K562 (cell line): Measurements from ENCODE around the gene SURF6. TPM values are rescaled to one million over a fixed set of nuclear protein-coding genes. Genes with fewer than 3 reads are reported as not detected.

Source experiments
- ATAC-seq: fragments of 200-7000 bp; cut with Tn5 transposase; 3 replicates; pipeline ENCODE4 v1.9.1; 2020; ENCODE audit warnings: moderate library complexity
- BruUV-seq: library from RNA; stranded (reverse); fragments of 400-500 nt; replicated peaks from 2 replicates; lab custom pipeline; 2021; lab: Mats Ljungman, UMichigan
- CTCF ChIA-PET: fragments of 300-600 bp; formaldehyde crosslinking; extraction: SDS; loops from one replicate; lab custom pipeline; 2021; ENCODE audit warnings: low intra/inter-chr PET ratio; lab: Yijun Ruan, JAX
- POLR2A ChIA-PET: fragments of 300-600, 350-650 bp; sonication (Branson Sonifier 250); formaldehyde crosslinking; extraction: SDS; loops from one replicate; lab custom pipeline; 2021; ENCODE audit warnings: antibody characterized with exemption, inconsistent platforms; lab: Yijun Ruan, JAX
- DNase-seq, 4 experiments: peaks; one replicate each; pipeline versions ENCODE4 v3.0.0 to v3.0.0-alpha.2; 2011 to 2018; ENCODE audit warnings: low spot score in 3 of 4, mixed read lengths in 3 of 4; ENCODE audit errors: extremely low read depth in 1 of 4
- FAIRE-seq: peaks from 2 replicates; lab custom pipeline; 2011; peaks lifted over from hg19 to GRCh38; lab: Jason Lieb, UNC
- H2AFZ ChIP-seq: 2 replicates; pipeline ENCODE4 v1.6.0; 2011; ENCODE audit warnings: low read depth, low read length, control low read depth, inconsistent platforms
- H3K27ac ChIP-seq: fragments of 200-600 bp; 3 replicates; pipeline ENCODE4 v1.8.0; 2011; ENCODE audit warnings: low read depth, mild to moderate bottlenecking, control low read depth, inconsistent platforms, low read length, moderate library complexity, mixed read lengths; ENCODE audit errors: extremely low read depth
- H3K27me3 ChIP-seq, 2 experiments: fragments of 300-600 bp in 1 of 2; 2 replicates in 1 of 2; 3 replicates in 1 of 2; pipeline versions ENCODE4 v1.6.0 to v1.8.0; 2011; ENCODE audit warnings: inconsistent platforms in 2 of 2, low read length in 2 of 2, mild to moderate bottlenecking in 1 of 2, mixed read lengths in 1 of 2, moderate library complexity in 1 of 2; ENCODE audit not compliant: control insufficient read depth in 2 of 2, insufficient read depth in 2 of 2
- H3K36me3 ChIP-seq: fragments of 300-600 bp; 3 replicates; pipeline ENCODE4 v1.8.0; 2011; ENCODE audit warnings: mild to moderate bottlenecking, low read length, inconsistent platforms; ENCODE audit not compliant: control insufficient read depth, insufficient read depth
- H3K4me1 ChIP-seq, 2 experiments: fragments of 200-600 bp in 1 of 2; replicated peaks in 1 of 2; 2 replicates in 1 of 2; 3 replicates in 1 of 2; pipeline versions ENCODE4 v1.5.1 to v1.8.0; 2011; ENCODE audit warnings: inconsistent platforms in 2 of 2, low read length in 2 of 2, mild to moderate bottlenecking in 1 of 2, mixed read lengths in 1 of 2, moderate library complexity in 1 of 2; ENCODE audit not compliant: control insufficient read depth in 2 of 2, insufficient read depth in 2 of 2
- H3K4me2 ChIP-seq: 2 replicates; pipeline ENCODE4 v1.6.1; 2011; ENCODE audit warnings: low read length, control low read depth, inconsistent platforms, mixed read lengths; ENCODE audit not compliant: insufficient read depth
- H3K4me3 ChIP-seq: fragments of 200-600 bp; sonication (generic), shearing (Covaris generic); 2 replicates; pipeline ENCODE4 v1.5.1; 2016; ENCODE audit warnings: control low read depth, inconsistent platforms
- H3K79me2 ChIP-seq: fragments of 200-600 bp; 3 replicates; pipeline ENCODE4 v1.8.0; 2011; ENCODE audit warnings: low read length, inconsistent platforms; ENCODE audit not compliant: control insufficient read depth, insufficient read depth
- H3K9ac ChIP-seq, 2 experiments: 2 replicates each; pipeline versions ENCODE4 v1.6.0 to v1.6.1; 2011; ENCODE audit warnings: low read depth in 2 of 2, low read length in 2 of 2, control low read depth in 1 of 2, inconsistent platforms in 1 of 2, mild to moderate bottlenecking in 1 of 2, mixed read lengths in 1 of 2; ENCODE audit not compliant: insufficient read depth in 1 of 2
- H3K9me1 ChIP-seq: one replicate; pipeline ENCODE4 v1.6.0; 2011; ENCODE audit warnings: inconsistent platforms, mild to moderate bottlenecking, low read length, moderate library complexity; ENCODE audit not compliant: control insufficient read depth, insufficient read depth
- H3K9me3 ChIP-seq: replicated peaks from 2 replicates; pipeline ENCODE4 v1.5.1; 2011; ENCODE audit warnings: low read depth, low read length, inconsistent platforms; ENCODE audit not compliant: control insufficient read depth, insufficient read depth
- H4K20me1 ChIP-seq: replicated peaks from 2 replicates; pipeline ENCODE4 v1.6.1; 2011; ENCODE audit warnings: low read length, inconsistent platforms, mixed read lengths; ENCODE audit not compliant: control insufficient read depth, insufficient read depth
- MIER1 ChIP-seq: fragments of 450-650 bp; IDR thresholded peaks from 2 replicates; pipeline ENCODE4 v1.6.1; 2016; ENCODE audit warnings: antibody characterized with exemption, mild to moderate bottlenecking, low read depth
- NELFE ChIP-seq: IDR thresholded peaks from 2 replicates; pipeline ENCODE4 v1.6.1; 2011; ENCODE audit warnings: mild to moderate bottlenecking; ENCODE audit not compliant: insufficient read depth, insufficient read length
- RBFOX2 ChIP-seq: fragments of 200-400 bp; formaldehyde crosslinking; IDR thresholded peaks from 2 replicates; pipeline ENCODE4 v1.6.1; 2017; ENCODE audit warnings: low read depth, mild to moderate bottlenecking, low read length, moderate library complexity
- RBM22 ChIP-seq: fragments of 200-400 bp; formaldehyde crosslinking; IDR thresholded peaks from 2 replicates; pipeline ENCODE4 v1.6.1; 2018; ENCODE audit warnings: low read length, low read depth; ENCODE audit not compliant: poor library complexity, severe bottlenecking
- RFX1 ChIP-seq: fragments of 450-650 bp; IDR thresholded peaks from 2 replicates; pipeline ENCODE4 v1.6.1; 2016; ENCODE audit warnings: mild to moderate bottlenecking, moderate library complexity
- SFPQ ChIP-seq: fragments of 200-400 bp; formaldehyde crosslinking; IDR thresholded peaks from 2 replicates; pipeline ENCODE4 v1.6.1; 2017; ENCODE audit warnings: mild to moderate bottlenecking, low read depth, low read length, moderate library complexity
- WGBS: fragments of 100-300 bp; shearing (Covaris generic); methylation state at CpG from one replicate; pipeline ENCODE4 v1.1.6; 2016; ENCODE audit warnings: low coverage, mixed read lengths; ENCODE audit not compliant: insufficient coverage; ENCODE audit errors: missing lambda C conversion rate; 5-methylcytosine and 5-hydroxymethylcytosine counted together
- in situ Hi-C: fragments of 300-500 bp; cut with MboI; formaldehyde crosslinking; loops from 4 replicates; pipeline ENCODE4 v1.15.0; 2018; ENCODE audit warnings: inconsistent platforms, mixed read lengths
- intact Hi-C: fragments of 100-400 bp; cut with micrococcal nuclease; formaldehyde crosslinking; loops from 2 replicates; pipeline ENCODE4 v1.14.2; 2022
- polyA plus RNA-seq, 8 experiments: library from polyadenylated mRNA; depleted of rRNA in 4 of 8; stranded (reverse) in 5 of 8; unstranded in 3 of 8; fragments of >200 nt; fragmentation: Nextera tagmentation in 2 of 8; fragmentation: Illumina TruSeq in 1 of 8; extraction: Ambion mirVana in 2 of 8; extraction: Trizol in 1 of 8; gene quantifications; 2 replicates each; pipeline versions ENCODE4 v1.2.1 to v1.2.3, GENCODE V29; 2011 to 2014; ENCODE audit warnings: inconsistent platforms in 1 of 8, missing spikeins in 1 of 8
- total RNA-seq, 7 experiments: library from RNA; depleted of rRNA in 6 of 7; stranded (reverse); fragments of >200 nt in 6 of 7; fragmentation: Illumina TruSeq in 2 of 7; extraction: Trizol in 2 of 7; gene quantifications; 2 replicates each; pipeline versions ENCODE4 v1.2.1 to v1.2.3, GENCODE V29; 2011 to 2021; ENCODE audit warnings: low replicate concordance in 1 of 7

Gene SURF6
- total and polyA plus RNA-seq, 9 of the 15 experiments (the other 6 are each of a cell fraction or from before 2014, with no cell fraction given) = 1.4 to 68.3 (median 14.7) TPM

GRCh38 chr9:133333011-133333410 lies 3.0 kb downstream of the SURF6 start (continued):
- TF ChIP-seq SFPQ (no peak), MIER1 (no peak)
- TF ChIP-seq, all 486 proteins: peak for 0

- peaks cover 52% of the 10 kb centered on the region for H3K36me3 ChIP-seq
- H3K27me3 ChIP-seq = no peaks in the 10 kb centered on the region; a peak in 1 of 5 replicates
- ATAC-seq (no peak), FAIRE-seq (no peak), DNase-seq (peak in 1 of 4 experiments; percentile 0)
- in situ Hi-C loops (loop anchor here (5.0 kb wide), 1 partner anchor 145 kb away; no protein-coding TSS in a partner anchor), intact Hi-C loops (no loop called here)
- H2AFZ ChIP-seq = no peak overlapping the region
- peaks cover 4% of the 10 kb centered on the region; the same call in 1 of the 2 replicates for H4K20me1 ChIP-seq
- WGBS = 100% methylated on average over 9 of the region's 20 CpGs
- TF ChIP-seq NELFE = no peak
- no peak for TF ChIP-seq RFX1
- peak; percentile 0 for TF ChIP-seq RBM22
- TF ChIP-seq RBFOX2 = peak; percentile 47
- H3K4me2 ChIP-seq = no peak overlapping the region
- POLR2A ChIA-PET = interaction anchor here (0.7 kb wide), 2 partner anchors 15 to 130 kb away, joined by 3 read pairs; partner anchors contain the start of genes MED22 and RPL7A
- H3K4me1 ChIP-seq = peaks cover 6 to 42% of the 10 kb centered on the region in 2 experiments; a peak in 4 of 5 replicates
- no peaks in the 10 kb centered on the region for H3K9me1 ChIP-seq
- no peak overlapping the region for H3K4me3 ChIP-seq
- CTCF ChIA-PET = no interaction called here
- BruUV-seq = no TSS peak
- H3K79me2 ChIP-seq = peaks cover 39% of the 10 kb centered on the region
- peak overlapping the region in 1 of 2 experiments; percentile 37; a peak in 1 of 4 replicates for H3K9ac ChIP-seq
- 0 out of 2 replicates have a peak, but pooled peaks cover 1% of the 10 kb centered on the region for H3K9me3 ChIP-seq
- no peak overlapping the region for H3K27ac ChIP-seq
Measured at GRCh38 chr9:133332381-133332730, 3.6 kb downstream of the SURF6 start.
